Osteoblast (primary cell): ENCODE measurements around the gene R3HDM4. TPM values are rescaled to one million over a fixed set of nuclear protein-coding genes. Genes with fewer than 3 reads are reported as not detected.

Experiments used
- DNase-seq: peaks from one replicate; pipeline ENCODE4 v3.0.0; 2011; ENCODE audit warnings: low spot score, mixed read lengths; ENCODE audit not compliant: insufficient read length; ENCODE audit errors: missing footprints
- H2AFZ ChIP-seq: 2 replicates; pipeline ENCODE4 v1.6.0; 2011; ENCODE audit warnings: mild to moderate bottlenecking, low read length
- H3K27ac ChIP-seq: 2 replicates; pipeline ENCODE4 v1.5.1; 2011; ENCODE audit warnings: mild to moderate bottlenecking, low read depth, low read length, moderate library complexity
- H3K27me3 ChIP-seq: 2 replicates; pipeline ENCODE4 v1.6.0; 2012; ENCODE audit warnings: mild to moderate bottlenecking, control low read depth, inconsistent platforms, low read length, moderate library complexity; ENCODE audit not compliant: insufficient read depth
- H3K36me3 ChIP-seq: 2 replicates; pipeline ENCODE4 v1.5.1; 2011; ENCODE audit warnings: mild to moderate bottlenecking, low read length, control low read depth, moderate library complexity; ENCODE audit not compliant: insufficient read depth
- H3K4me1 ChIP-seq: 2 replicates; pipeline ENCODE4 v1.5.1; 2011; ENCODE audit warnings: mild to moderate bottlenecking, low read length, control low read depth, moderate library complexity; ENCODE audit not compliant: insufficient read depth
- H3K4me2 ChIP-seq: 2 replicates; pipeline ENCODE4 v1.6.0; 2011; ENCODE audit warnings: mild to moderate bottlenecking, low read length; ENCODE audit not compliant: insufficient read depth
- H3K4me3 ChIP-seq: fragments of 200-600 bp; sonication (generic); 3 replicates; pipeline ENCODE4 v1.5.1; 2012; ENCODE audit warnings: mild to moderate bottlenecking, low read length, inconsistent platforms; ENCODE audit not compliant: insufficient read depth
- H3K79me2 ChIP-seq: 2 replicates; pipeline ENCODE4 v1.6.0; 2012; ENCODE audit warnings: mild to moderate bottlenecking, low read length, control low read depth, inconsistent platforms; ENCODE audit not compliant: insufficient read depth
- H3K9me3 ChIP-seq: 2 replicates; pipeline ENCODE4 v1.5.1; 2011; ENCODE audit warnings: low read depth, low read length, control low read depth
- H4K20me1 ChIP-seq: 2 replicates; pipeline ENCODE4 v1.6.0; 2012; ENCODE audit warnings: mild to moderate bottlenecking, low read length, control low read depth; ENCODE audit not compliant: insufficient read depth
- total RNA-seq: library from RNA; depleted of rRNA; stranded (reverse); fragments of >200 nt; gene quantifications from 2 replicates; pipeline ENCODE4 v1.2.3, GENCODE V29; 2012
- TF ChIP-seq, protein P1 (sequence below): IDR thresholded peaks from 2 replicates; pipeline ENCODE4 v1.5.1; 2011; ENCODE audit warnings: mild to moderate bottlenecking, low read depth, low read length, moderate library complexity; ENCODE audit errors: extremely low read depth

R3HDM4 gene
- total RNA-seq, 1 donor, result 31.1 TPM

DNA sequence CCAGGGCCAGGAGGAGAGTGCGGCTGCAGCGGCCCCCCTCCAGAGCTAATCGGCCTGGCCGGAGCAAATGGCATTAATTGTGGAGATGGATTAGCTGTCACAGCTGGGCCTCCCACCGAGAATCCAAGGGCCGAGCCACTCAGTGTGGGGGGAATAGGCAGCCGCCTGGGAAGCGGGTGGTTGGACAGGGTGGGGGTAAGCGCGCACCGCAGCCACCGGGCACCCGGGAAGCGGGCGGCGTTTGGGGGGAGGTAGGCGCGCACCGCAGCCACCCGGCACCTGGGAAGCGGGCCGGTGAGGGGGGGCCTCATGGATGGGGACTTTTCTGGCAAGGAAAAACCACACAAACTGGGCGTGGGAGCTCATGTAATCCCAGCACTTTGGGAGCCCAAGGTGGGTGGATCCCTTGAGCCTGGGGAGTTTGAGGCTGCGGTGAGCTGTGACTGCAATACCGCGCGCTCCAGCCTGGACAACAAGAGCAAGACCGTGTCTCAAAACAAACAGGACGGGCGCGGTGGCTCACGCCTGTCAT lies 9.7 kb downstream of the R3HDM4 start:
- peaks cover 14% of the 10 kb centered on the region for H3K36me3 ChIP-seq
- H2AFZ ChIP-seq, result no peak overlapping the region
- no peaks in the 10 kb centered on the region for H3K27me3 ChIP-seq
- H3K4me1 ChIP-seq, result no peaks in the 10 kb centered on the region
- no peaks in the 10 kb centered on the region for H3K9me3 ChIP-seq
- H3K79me2 ChIP-seq, result peaks cover 41% of the 10 kb centered on the region
- H3K4me3 ChIP-seq, result no peak overlapping the region
- H3K4me2 ChIP-seq, result no peak overlapping the region
- H3K27ac ChIP-seq, result no peak overlapping the region
- no peak for DNase-seq
- H4K20me1 ChIP-seq, result peaks cover 35% of the 10 kb centered on the region
- TF ChIP-seq, protein P1, sequence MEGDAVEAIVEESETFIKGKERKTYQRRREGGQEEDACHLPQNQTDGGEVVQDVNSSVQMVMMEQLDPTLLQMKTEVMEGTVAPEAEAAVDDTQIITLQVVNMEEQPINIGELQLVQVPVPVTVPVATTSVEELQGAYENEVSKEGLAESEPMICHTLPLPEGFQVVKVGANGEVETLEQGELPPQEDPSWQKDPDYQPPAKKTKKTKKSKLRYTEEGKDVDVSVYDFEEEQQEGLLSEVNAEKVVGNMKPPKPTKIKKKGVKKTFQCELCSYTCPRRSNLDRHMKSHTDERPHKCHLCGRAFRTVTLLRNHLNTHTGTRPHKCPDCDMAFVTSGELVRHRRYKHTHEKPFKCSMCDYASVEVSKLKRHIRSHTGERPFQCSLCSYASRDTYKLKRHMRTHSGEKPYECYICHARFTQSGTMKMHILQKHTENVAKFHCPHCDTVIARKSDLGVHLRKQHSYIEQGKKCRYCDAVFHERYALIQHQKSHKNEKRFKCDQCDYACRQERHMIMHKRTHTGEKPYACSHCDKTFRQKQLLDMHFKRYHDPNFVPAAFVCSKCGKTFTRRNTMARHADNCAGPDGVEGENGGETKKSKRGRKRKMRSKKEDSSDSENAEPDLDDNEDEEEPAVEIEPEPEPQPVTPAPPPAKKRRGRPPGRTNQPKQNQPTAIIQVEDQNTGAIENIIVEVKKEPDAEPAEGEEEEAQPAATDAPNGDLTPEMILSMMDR, result no peak

DNA sequence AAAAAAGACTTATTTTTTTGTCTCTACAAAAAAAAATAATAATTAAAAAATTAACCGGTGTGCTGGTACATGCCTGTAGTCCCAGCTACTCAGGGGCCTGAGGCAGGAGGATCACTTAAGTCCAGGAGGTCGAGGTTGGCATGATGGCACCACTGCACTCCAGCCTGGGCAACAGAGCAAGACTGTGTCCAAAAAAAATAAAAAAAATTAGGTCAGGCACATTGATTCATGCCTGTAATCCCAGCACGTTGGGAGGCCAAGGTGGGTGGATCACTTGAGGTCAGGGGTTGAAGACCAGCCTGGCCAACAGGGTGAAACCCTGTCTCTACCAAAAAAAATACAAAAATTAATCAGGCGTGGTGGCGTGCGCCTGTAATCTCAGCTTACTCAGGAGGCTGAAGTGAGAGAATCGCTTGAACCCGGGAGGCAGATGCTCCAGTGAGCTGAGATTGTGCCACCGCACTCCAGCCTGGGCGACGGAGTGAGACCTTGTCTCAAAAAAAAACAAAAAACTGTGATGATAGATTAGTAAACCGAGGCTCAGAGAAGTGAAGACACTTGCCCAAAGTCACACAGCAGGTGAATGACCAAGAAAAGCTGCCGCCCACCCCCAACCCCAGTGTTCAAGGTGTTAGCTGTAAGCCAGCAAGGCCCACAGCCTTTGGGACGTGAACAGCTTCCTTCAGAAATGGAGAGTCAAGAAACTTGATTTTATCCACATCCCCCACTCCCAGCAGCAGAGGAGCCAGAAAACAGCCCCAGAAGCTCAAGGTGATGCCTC lies 10.4 kb downstream of the R3HDM4 start:
- Histone ChIP-seq H4K20me1 (peaks cover 34% of the 10 kb centered on the region), H2AFZ (no peak overlapping the region), H3K27me3 (no peaks in the 10 kb centered on the region), H3K27ac (no peak overlapping the region), H3K4me2 (no peak overlapping the region), H3K4me3 (no peak overlapping the region), H3K36me3 (peaks cover 14% of the 10 kb centered on the region), H3K4me1 (no peaks in the 10 kb centered on the region), H3K9me3 (no peaks in the 10 kb centered on the region), H3K79me2 (peaks cover 39% of the 10 kb centered on the region)
- TF ChIP-seq, protein P1, result no peak
- no peak for DNase-seq

DNA sequence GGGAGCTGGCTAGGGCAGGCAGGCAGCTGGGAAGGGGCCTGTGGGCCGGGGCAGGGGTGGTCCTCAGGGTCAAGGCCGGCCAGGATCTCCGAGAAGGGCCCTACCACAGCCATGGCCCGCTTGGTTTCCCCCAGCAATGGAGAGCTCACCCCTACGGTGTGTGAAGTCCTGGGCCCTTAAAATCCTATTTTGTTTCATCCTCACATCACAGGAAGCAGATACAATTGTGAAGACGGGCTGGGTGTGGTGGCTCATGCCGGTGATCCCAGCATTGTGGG lies 11.0 kb downstream of the R3HDM4 start:
- no peaks in the 10 kb centered on the region for H3K4me1 ChIP-seq
- H3K79me2 ChIP-seq, result peaks cover 33% of the 10 kb centered on the region
- H3K27ac ChIP-seq, result no peak overlapping the region
- no peak overlapping the region for H3K4me2 ChIP-seq
- no peak for DNase-seq
- TF ChIP-seq, protein P1, result no peak
- no peak overlapping the region for H2AFZ ChIP-seq
- H3K27me3 ChIP-seq, result no peaks in the 10 kb centered on the region
- no peaks in the 10 kb centered on the region for H3K9me3 ChIP-seq
- H3K36me3 ChIP-seq, result peaks cover 14% of the 10 kb centered on the region
- peaks cover 28% of the 10 kb centered on the region for H4K20me1 ChIP-seq
- H3K4me3 ChIP-seq, result no peak overlapping the region

DNA sequence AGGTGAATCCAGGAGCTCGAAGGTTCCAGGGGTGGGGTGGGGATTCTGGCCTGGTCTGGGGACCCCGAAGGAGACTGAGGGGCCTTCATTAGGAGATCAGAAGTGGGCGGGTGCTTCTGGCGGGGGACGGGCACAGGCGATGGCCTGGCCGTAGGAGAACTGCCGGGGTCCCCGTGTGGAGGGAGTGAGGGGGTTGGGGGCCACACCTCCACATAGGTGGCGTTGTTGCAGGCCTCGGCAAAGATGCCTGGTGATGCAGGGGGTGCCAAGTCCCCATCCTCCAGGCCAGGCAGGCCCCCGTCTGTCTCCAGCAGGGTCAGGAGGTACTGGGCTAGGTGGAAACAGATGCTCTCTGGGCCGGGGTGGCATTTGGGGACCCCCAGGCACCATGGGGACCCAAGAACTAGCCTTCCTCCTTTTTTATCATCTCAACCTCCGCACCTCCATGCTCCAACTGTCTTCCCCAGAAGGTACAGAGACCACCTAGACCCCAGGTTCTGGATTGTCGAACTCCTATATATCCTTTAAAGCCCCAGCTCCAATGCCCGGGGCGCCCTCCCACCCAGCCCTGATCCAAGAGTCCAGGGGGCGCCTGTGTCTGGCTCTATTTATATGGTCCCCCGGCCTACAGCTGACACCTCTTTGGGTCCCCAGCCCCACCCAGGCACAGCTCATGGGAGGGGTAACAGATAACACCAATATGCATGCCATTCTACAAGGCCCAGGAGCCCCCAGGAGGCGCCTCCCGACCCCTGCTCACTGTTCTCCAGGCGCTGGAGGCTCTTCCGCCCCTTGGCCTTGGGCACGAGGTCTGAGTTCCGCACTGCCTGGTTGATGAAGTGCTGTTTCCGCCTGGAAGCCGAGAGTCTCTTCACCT lies 11.6 kb downstream of the R3HDM4 start:
- TF ChIP-seq, protein P1, result no peak
- Histone ChIP-seq H3K79me2 (peaks cover 30% of the 10 kb centered on the region), H3K4me2 (no peak overlapping the region), H2AFZ (no peak overlapping the region), H3K27ac (no peak overlapping the region), H3K36me3 (peaks cover 14% of the 10 kb centered on the region), H3K4me1 (no peaks in the 10 kb centered on the region), H3K4me3 (no peak overlapping the region), H3K27me3 (no peaks in the 10 kb centered on the region), H4K20me1 (peaks cover 27% of the 10 kb centered on the region), H3K9me3 (no peaks in the 10 kb centered on the region)
- DNase-seq, result no peak
